Activated T-helper 17 cell treated with anti-CD3 and anti-CD28 coated beads, Interleukin-2, amount 50 U/mL, for 72 hours (primary cell): ENCODE measurements around the gene IRF5. TPM values are rescaled to one million over a fixed set of nuclear protein-coding genes. Genes with fewer than 3 reads are reported as not detected.

Source experiments
- ATAC-seq: fragments of 150-1000 bp; cut with Tn5 transposase; replicated peaks from 2 replicates; pipeline ENCODE4 v1.10.0; 2021; ENCODE audit warnings: mild to moderate bottlenecking, moderate library complexity
- H3K27ac Mint-ChIP-seq: one replicate; pipeline ENCODE4 v1.8.0; 2022; ENCODE audit warnings: mixed read lengths
- H3K27me3 Mint-ChIP-seq: one replicate; pipeline ENCODE4 v1.8.0; 2022; ENCODE audit warnings: mixed read lengths
- H3K36me3 Mint-ChIP-seq: one replicate; pipeline ENCODE4 v1.8.0; 2022; ENCODE audit warnings: low read depth, mild to moderate bottlenecking, mixed read lengths
- H3K4me1 Mint-ChIP-seq: one replicate; pipeline ENCODE4 v1.8.0; 2022; ENCODE audit warnings: mixed read lengths
- H3K4me3 Mint-ChIP-seq: one replicate; pipeline ENCODE4 v1.8.0; 2022; ENCODE audit warnings: mild to moderate bottlenecking, mixed read lengths
- H3K9me3 Mint-ChIP-seq: one replicate; pipeline ENCODE4 v1.8.0; 2022; ENCODE audit warnings: mixed read lengths
- total RNA-seq, 2 donors: library from RNA; stranded (reverse); gene quantifications; one replicate each; pipeline ENCODE4 v1.2.3, GENCODE V29; 2022

Gene IRF5
- total RNA-seq, 2 donors from 2014 or later: 22.5 to 25.4 TPM

DNA sequence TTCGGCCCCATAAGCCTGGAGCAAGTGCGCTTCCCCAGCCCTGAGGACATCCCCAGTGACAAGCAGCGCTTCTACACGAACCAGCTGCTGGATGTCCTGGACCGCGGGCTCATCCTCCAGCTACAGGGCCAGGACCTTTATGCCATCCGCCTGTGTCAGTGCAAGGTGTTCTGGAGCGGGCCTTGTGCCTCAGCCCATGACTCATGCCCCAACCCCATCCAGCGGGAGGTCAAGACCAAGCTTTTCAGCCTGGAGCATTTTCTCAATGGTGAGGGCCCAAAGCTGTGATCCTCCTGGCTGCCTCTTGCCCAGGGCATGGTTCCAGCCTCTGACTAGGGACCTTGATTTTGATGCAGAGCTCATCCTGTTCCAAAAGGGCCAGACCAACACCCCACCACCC, 10.1 kb downstream of the IRF5 start:
- Mint-ChIP-seq H3K27ac (peak overlapping the region; percentile 68), H3K4me1 (no peaks in the 10 kb centered on the region), H3K27me3 (no peaks in the 10 kb centered on the region), H3K4me3 (no peak overlapping the region), H3K36me3 (peaks cover 71% of the 10 kb centered on the region), H3K9me3 (no peaks in the 10 kb centered on the region)
- ATAC-seq: no peak

DNA sequence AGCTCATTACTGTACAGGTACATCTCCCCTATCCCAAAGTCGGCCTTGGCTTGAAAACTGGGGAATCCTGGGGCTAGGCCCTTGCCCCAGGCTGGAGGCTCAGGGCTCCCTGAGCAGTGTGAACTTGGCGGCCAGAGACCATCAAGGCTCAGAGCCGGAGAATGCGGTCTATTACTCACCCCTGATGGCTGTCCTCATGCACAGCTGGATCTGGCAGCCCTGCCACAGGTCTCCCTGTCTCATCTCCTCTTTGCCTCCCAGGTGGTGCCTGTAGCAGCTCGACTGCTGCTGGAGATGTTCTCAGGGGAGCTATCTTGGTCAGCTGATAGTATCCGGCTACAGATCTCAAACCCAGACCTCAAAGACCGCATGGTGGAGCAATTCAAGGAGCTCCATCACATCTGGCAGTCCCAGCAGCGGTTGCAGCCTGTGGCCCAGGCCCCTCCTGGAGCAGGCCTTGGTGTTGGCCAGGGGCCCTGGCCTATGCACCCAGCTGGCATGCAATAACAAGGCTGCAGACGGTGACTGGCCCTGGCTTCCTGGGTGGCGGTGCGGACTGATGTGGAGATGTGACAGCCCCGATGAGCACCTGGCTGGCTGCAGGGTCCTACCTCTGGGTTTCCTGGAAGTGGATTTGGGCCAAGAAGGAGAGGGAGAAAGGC, 10.7 kb downstream of the IRF5 start:
- ATAC-seq: no peak
- Mint-ChIP-seq H3K4me1 (no peaks in the 10 kb centered on the region), H3K9me3 (no peaks in the 10 kb centered on the region), H3K27ac (peak overlapping the region; percentile 68), H3K27me3 (no peaks in the 10 kb centered on the region), H3K36me3 (peaks cover 72% of the 10 kb centered on the region), H3K4me3 (no peak overlapping the region)

DNA sequence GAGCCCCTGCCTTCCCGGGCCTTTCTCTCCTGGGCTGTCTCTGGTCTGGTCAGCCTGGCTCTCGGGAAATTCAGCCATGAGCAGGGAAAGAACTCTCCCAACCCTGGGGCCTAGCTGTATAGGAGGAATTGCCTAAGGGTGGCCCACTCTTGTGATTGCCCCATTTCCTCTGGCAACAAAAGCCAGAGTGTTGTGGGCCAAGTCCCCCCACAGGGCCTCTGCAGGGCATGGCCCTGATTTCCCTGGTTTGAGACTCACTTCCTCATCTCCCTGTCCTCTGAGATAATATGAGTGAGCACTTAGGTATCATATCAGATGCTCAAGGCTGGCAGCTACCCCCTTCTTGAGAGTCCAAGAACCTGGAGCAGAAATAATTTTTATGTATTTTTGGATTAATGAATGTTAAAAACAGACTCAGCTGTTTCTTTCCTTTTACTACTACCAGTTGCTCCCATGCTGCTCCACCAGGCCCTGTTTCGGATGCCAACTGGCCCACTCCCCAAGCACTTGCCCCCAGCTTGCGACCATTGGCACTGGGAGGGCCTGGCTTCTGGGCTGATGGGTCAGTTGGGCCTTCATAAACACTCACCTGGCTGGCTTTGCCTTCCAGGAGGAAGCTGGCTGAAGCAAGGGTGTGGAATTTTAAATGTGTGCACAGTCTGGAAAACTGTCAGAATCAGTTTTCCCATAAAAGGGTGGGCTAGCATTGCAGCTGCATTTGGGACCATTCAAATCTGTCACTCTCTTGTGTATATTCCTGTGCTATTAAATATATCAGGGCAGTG, 11.4 kb downstream of the IRF5 start:
- ATAC-seq: no peak
- Mint-ChIP-seq H3K36me3 (peaks cover 75% of the 10 kb centered on the region), H3K27me3 (no peaks in the 10 kb centered on the region), H3K4me1 (no peaks in the 10 kb centered on the region), H3K27ac (peak overlapping the region; percentile 68), H3K4me3 (no peak overlapping the region), H3K9me3 (no peaks in the 10 kb centered on the region)

DNA sequence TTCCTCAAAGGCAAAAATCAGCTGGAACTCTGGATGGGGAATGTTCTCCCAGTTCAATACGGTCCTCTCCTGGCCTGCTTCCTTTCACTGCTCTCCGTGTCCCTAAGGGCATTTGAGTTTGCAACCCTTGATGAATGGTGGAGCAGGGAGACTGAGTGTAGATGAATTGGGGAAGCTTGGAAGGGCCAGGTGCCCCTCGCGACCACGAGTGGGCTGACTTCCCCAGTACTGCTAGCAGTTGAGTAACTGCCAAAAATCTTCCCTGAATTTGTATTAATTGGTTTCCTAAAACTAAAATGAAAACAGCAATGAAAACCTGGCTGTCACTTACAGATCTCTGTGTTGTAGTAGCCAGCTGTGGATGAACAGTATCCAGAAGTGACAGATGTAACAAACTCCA, 13.6 kb downstream of the IRF5 start:
- Mint-ChIP-seq H3K27ac (peak overlapping the region; percentile 7), H3K9me3 (no peaks in the 10 kb centered on the region), H3K4me1 (peaks cover 5% of the 10 kb centered on the region), H3K36me3 (peaks cover 81% of the 10 kb centered on the region), H3K4me3 (no peak overlapping the region), H3K27me3 (no peaks in the 10 kb centered on the region)
- ATAC-seq: no peak

DNA sequence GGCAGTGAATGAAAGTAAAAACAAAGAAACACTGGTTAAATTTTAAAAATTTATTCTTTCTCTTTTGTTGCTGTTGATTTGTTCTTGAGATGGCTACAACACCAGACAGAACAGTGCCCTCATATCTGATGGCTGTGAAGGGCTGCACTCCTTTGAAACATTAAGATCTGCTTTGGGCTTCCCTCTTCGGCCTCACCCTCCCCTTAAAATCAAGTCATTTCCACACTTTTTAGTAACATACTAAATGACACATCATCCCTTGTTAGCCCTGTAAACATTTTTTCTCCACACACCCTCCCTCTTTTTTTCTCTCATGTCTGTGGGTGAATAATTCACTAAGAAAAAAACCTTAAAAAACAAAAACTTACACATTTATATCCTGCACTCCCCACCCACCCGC, 16.4 kb downstream of the IRF5 start:
- H3K9me3 Mint-ChIP-seq: no peaks in the 10 kb centered on the region
- peaks cover 6% of the 10 kb centered on the region for H3K4me1 Mint-ChIP-seq
- no peaks in the 10 kb centered on the region for H3K27me3 Mint-ChIP-seq
- peak; percentile 75 for ATAC-seq
- H3K4me3 Mint-ChIP-seq: no peak overlapping the region
- peaks cover 99% of the 10 kb centered on the region for H3K36me3 Mint-ChIP-seq
- H3K27ac Mint-ChIP-seq: peak overlapping the region; percentile 59

DNA sequence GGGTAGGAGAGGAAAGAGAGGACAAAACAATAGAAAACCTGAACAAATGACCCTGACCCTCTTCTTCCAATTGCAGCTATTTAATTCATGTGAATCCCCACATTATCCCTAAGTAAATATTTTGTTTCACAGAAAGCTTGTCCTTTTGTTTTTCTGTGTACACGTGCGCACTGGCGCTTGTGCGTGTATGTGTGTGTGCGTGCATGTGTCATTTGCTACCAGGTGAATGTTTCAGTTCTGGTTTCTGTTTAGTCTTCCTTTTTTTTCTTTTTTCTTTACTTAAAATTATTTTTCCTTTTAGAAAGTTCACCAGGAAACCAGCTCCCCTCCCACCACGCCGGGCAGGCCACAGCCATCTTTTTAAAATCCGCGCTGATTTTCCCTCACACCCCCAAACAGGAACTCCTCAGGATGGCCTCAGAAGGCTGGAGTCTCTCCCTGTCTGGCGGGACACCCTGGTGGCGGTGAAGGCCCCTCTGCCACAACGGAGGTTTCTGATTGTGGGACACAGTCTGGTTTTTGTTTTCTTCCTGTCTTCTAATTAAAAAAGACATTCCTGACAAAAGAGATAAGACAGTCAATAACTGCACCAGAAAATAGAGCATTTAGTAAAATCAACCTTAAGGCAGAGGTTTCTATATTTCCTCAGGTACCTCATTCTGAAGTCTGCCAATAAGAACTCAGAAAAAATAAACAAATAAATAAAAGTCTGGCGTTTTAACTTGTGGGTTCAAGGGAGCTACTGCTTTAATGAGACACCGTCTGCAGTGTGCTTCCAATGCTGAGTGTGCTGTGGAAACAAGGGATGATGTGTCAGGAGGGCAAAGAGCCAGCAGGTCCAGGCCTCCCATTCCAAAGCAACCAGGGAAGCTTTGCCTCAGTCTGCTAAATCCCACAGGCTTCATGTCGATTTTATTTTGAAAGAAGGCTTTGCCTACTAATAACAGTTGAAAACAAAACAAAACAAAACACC, 17.4 kb downstream of the IRF5 start:
- Mint-ChIP-seq H3K4me1 (peaks cover 10% of the 10 kb centered on the region), H3K36me3 (peaks cover 99% of the 10 kb centered on the region), H3K27ac (peak overlapping the region; percentile 59), H3K4me3 (no peak overlapping the region), H3K9me3 (no peaks in the 10 kb centered on the region), H3K27me3 (no peaks in the 10 kb centered on the region)
- no peak for ATAC-seq

DNA sequence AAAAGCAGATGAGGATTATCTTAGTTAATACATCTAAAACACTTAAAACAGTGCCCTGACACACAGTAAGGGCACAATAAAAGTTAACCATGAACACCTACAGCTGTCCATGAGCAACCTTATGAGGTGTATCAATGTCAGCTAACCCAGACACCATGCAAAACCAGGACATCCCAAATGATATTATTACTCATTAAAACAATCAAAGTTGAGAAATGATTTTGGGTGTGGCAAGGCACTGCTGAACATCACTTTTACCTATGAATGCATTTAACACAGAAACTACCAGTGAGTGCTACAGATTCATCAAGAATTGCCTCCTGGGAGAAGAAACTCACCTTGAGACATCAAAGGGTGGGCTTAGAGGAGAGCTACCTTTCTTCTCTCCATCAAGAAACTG, 18.3 kb downstream of the IRF5 start:
- no peak overlapping the region for H3K27ac Mint-ChIP-seq
- no peak for ATAC-seq
- H3K9me3 Mint-ChIP-seq: no peaks in the 10 kb centered on the region
- no peak overlapping the region for H3K4me3 Mint-ChIP-seq
- H3K4me1 Mint-ChIP-seq: peaks cover 10% of the 10 kb centered on the region
- no peaks in the 10 kb centered on the region for H3K27me3 Mint-ChIP-seq
- H3K36me3 Mint-ChIP-seq: peaks cover 94% of the 10 kb centered on the region

DNA sequence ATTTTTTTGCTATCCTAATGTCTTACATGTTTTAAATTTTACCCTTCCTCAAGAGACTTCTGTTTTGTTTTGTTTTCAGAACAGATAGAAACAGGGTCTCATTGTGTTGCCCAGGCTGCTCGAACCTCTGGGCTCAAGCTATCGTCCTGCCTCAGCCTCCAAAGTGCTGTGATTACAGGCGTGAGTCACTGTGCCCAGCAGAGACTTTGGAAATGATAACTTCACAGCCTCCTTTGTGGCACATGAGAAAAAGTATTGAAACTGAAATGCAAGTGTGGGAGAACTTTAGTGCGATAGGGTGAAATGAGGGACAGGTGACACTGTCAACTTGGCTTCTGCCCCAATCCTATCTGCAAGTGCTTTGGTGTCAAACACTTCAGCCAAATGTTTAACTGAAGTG, 21.6 kb downstream of the IRF5 start:
- peak; percentile 42 for ATAC-seq
- Mint-ChIP-seq H3K4me3 (peak overlapping the region; percentile 4), H3K36me3 (peaks cover 94% of the 10 kb centered on the region), H3K27ac (peak overlapping the region; percentile 56), H3K4me1 (peaks cover 30% of the 10 kb centered on the region), H3K27me3 (no peaks in the 10 kb centered on the region), H3K9me3 (peaks cover 3% of the 10 kb centered on the region)

DNA sequence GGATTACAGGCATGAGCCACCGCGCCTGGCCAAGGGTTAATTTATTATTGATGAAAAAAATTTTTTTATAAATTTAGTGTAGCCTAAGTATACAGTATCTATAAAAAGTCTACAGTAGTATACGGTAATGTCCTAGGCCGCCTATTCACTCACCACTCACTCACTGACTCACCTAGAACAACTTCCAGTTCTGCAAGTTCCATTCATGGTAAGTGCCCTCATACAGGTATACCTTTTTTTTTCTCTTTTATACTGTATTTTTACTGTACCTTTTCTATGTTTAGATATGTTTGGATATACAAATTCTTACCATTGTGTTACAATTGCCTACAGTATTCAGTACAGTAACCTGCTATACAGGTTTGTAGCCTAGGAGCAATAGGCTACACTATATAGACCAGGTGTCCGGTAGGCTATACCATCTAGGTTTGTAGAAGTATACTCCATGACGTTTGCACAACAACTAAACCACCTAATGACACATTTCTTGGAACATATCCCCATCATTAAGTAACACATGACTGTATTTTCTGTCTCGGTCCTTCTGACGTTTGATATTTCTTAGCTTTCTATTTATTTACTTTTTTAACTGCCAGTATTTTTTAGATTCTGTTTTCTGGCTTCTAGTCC, 23.4 kb downstream of the IRF5 start:
- Mint-ChIP-seq H3K27me3 (no peaks in the 10 kb centered on the region), H3K9me3 (peaks cover 3% of the 10 kb centered on the region), H3K4me3 (peak overlapping the region; percentile 77), H3K36me3 (peaks cover 94% of the 10 kb centered on the region), H3K27ac (peak overlapping the region; percentile 97), H3K4me1 (peaks cover 36% of the 10 kb centered on the region)
- ATAC-seq: no peak

DNA sequence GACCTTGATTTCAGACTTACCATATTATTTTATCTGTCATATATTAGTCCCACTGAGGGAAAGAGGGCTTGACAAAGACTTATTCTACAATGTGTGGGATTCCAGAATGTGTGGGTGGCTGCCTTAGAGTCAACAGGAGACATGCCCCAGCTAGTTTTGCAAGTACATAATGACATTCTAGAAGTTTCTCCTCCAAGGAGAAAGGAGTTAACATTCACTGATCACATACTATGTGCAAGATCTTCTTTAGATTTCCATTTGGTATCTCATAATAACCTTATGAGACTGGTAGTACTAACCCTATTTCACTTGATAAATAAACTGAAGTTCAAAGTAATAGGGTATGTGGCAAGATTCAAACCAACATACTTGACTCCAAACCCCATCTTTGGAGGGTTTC, 25.2 kb downstream of the IRF5 start:
- Mint-ChIP-seq H3K36me3 (peaks cover 94% of the 10 kb centered on the region), H3K4me1 (peaks cover 36% of the 10 kb centered on the region), H3K9me3 (peaks cover 3% of the 10 kb centered on the region), H3K27ac (peak overlapping the region; percentile 97), H3K4me3 (peak overlapping the region; percentile 77), H3K27me3 (no peaks in the 10 kb centered on the region)
- ATAC-seq: peak; percentile 22

DNA sequence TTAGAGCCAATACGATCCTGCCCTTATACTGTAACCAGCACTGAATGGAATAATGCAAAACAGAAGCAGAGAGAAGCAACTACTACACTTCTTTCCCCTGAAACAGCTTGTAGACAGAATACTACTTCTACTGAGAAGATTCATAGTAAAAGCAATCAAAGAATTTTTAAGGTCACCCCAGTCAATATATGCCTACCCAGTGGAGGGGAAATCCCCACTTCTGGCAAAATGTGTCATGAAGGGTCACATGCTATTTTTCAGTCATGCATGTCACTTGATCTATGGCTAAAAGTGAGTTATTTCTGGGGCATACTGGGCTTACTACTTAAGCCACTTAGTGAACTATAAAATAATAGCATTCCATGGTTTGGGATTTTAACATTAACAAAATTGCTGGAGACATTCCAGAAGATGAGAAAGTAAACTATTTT, 25.6 kb downstream of the IRF5 start:
- peaks cover 94% of the 10 kb centered on the region for H3K36me3 Mint-ChIP-seq
- H3K27ac Mint-ChIP-seq: peak overlapping the region; percentile 97
- H3K9me3 Mint-ChIP-seq: peaks cover 3% of the 10 kb centered on the region
- peak overlapping the region; percentile 77 for H3K4me3 Mint-ChIP-seq
- peaks cover 36% of the 10 kb centered on the region for H3K4me1 Mint-ChIP-seq
- ATAC-seq: peak; percentile 82
- H3K27me3 Mint-ChIP-seq: no peaks in the 10 kb centered on the region

DNA sequence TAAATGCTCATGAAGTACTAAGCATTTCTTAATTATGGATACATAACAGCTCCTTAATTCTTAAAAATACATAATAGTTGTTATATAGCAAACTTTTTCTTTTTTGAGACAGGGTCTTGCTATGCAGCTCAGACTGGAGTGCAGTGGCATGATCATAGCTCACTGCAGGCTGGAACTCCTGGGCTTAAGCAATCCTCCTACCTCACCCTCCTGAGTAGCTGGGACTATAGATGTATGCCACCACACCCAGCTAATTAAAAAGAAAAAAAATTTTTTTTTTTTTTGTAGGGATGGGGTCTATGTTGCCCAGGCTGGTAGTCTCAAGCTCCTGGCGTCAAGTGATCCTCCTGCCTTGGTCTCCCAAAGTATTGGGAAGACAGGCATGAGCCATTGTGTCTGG, 30.9 kb downstream of the IRF5 start:
- no peak overlapping the region for H3K27ac Mint-ChIP-seq
- no peak overlapping the region for H3K4me3 Mint-ChIP-seq
- H3K36me3 Mint-ChIP-seq: peaks cover 97% of the 10 kb centered on the region
- peaks cover 12% of the 10 kb centered on the region for H3K4me1 Mint-ChIP-seq
- no peak for ATAC-seq
- no peaks in the 10 kb centered on the region for H3K9me3 Mint-ChIP-seq
- no peaks in the 10 kb centered on the region for H3K27me3 Mint-ChIP-seq

DNA sequence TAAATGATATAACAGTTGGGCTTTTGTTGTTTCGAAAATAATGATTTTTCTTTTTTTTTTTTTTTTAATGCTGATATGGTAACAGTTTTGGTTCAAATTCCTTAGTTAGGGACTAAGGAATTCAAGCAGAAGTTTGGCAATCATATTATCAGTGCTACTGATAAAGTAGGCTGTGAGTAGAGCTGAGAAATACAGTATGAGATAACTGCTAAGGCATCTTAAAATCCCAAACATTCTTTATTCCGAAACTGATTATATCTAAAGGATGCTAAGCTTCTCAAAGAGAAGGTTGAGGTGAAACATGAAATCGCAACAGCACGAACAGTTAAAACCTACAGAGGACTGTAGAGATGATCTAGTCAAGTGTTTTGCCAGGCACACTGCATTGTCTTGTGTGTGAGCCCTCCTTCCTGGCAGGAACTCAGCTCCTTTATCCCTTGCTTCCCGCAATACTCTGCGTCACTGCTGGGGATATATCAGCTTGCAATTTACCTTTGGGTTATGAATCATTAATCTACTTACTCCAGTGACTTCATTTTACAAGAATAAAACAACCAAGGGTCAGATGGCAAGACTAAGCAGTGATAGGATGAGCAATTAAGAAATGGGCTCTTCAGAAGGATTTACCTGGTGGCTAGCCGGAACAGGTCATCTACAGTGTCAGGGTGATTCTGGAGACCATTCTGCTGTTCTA, 36.7 kb downstream of the IRF5 start:
- Mint-ChIP-seq H3K9me3 (no peaks in the 10 kb centered on the region), H3K27ac (no peak overlapping the region), H3K4me1 (no peaks in the 10 kb centered on the region), H3K4me3 (no peak overlapping the region), H3K27me3 (no peaks in the 10 kb centered on the region), H3K36me3 (peaks cover 100% of the 10 kb centered on the region)
- no peak for ATAC-seq
